H1 (cell line): ENCODE measurements around the gene ZNF28.
"Not testable (repeated sequence)": the region's sequence is repeated elsewhere in the genome, so short reads cannot be mapped to it uniquely, and the experiment has no call there.

Experiments used
- ATF2 ChIP-seq: IDR thresholded peaks from 2 replicates; pipeline ENCODE4 v1.6.1; 2012; ENCODE audit warnings: low read length, inconsistent platforms
- CHD1 ChIP-seq: IDR thresholded peaks from 2 replicates; pipeline ENCODE4 v1.6.1; 2012; ENCODE audit warnings: low read depth, low read length, improper control_type of control experiment
- CTCF ChIP-seq, 3 experiments: IDR thresholded peaks; 1 replicate in 2 of 3; 2 replicates in 1 of 3; pipeline versions ENCODE4 v1.5.1 to v1.6.1; 2011; ENCODE audit warnings: low read length in 3 of 3, mild to moderate bottlenecking in 3 of 3, inconsistent platforms in 2 of 3, low read depth in 1 of 3, moderate library complexity in 1 of 3; ENCODE audit not compliant: insufficient read depth in 1 of 3; ENCODE audit errors: control extremely low read depth in 1 of 3
- EGR1 ChIP-seq: IDR thresholded peaks from 2 replicates; pipeline ENCODE4 v1.6.1; 2011; ENCODE audit warnings: low read depth, low read length, borderline replicate concordance
- EZH2 ChIP-seq: fragments of 200-600 bp; sonication (generic); IDR thresholded peaks from 2 replicates; pipeline ENCODE4 v1.7.1; 2012; ENCODE audit warnings: low read depth, mild to moderate bottlenecking, moderate library complexity, low read length, inconsistent platforms; ENCODE audit not compliant: severe bottlenecking
- GABPA ChIP-seq: IDR thresholded peaks from 2 replicates; pipeline ENCODE4 v1.6.1; 2011; ENCODE audit warnings: mild to moderate bottlenecking, low read length, moderate library complexity, borderline replicate concordance; ENCODE audit not compliant: insufficient read depth
- MAX ChIP-seq: IDR thresholded peaks from 2 replicates; pipeline ENCODE4 v1.6.1; 2012; ENCODE audit warnings: inconsistent platforms
- NRF1 ChIP-seq: IDR thresholded peaks from 2 replicates; pipeline ENCODE4 v1.6.1; 2011; ENCODE audit warnings: mild to moderate bottlenecking, low read depth, low read length, improper control_type of control experiment
- POLR2A ChIP-seq, 2 experiments: IDR thresholded peaks; 1 replicate in 1 of 2; 2 replicates in 1 of 2; pipeline ENCODE4 v1.6.1; 2011; ENCODE audit warnings: low read depth in 2 of 2, low read length in 2 of 2, mild to moderate bottlenecking in 2 of 2; ENCODE audit errors: control extremely low read depth in 1 of 2
- POLR2AphosphoS5 ChIP-seq: IDR thresholded peaks from 2 replicates; pipeline ENCODE4 v1.6.1; 2011; ENCODE audit warnings: low read depth, low read length
- RFX5 ChIP-seq: IDR thresholded peaks from 2 replicates; pipeline ENCODE4 v1.6.1; 2011; ENCODE audit warnings: low read depth, low read length, improper control_type of control experiment, borderline replicate concordance
- SP2 ChIP-seq: IDR thresholded peaks from 2 replicates; pipeline ENCODE4 v1.6.1; 2012; ENCODE audit warnings: mild to moderate bottlenecking, low read length, inconsistent platforms

- TF ChIP-seq EZH2; CTCF (IDR thresholded peaks at IDR 0.05; ENCODE audit: control extremely low read depth in 1 of 3, insufficient read depth in 1 of 3, low read depth in 1 of 3, low read length in 3 of 3); POLR2A (IDR thresholded peaks at IDR 0.05; ENCODE audit: control extremely low read depth in 1 of 2, low read depth in 2 of 2, low read length in 2 of 2); RFX5; MAX; EGR1; POLR2AphosphoS5; SP2; NRF1; CHD1; ATF2; GABPA: not testable (repeated sequence)
Observed at GRCh38 chr19:52868031-52868430, 46.6 kb upstream of the ZNF28 start.
